HG03280 (cell line): ENCODE results near the gene RAB43.
A peak's percentile ranks its signal among the peaks of the same experiment; 100 is the strongest.
"Not testable (repeated sequence)": the region's sequence is repeated elsewhere in the genome, so short reads cannot be mapped to it uniquely, and the experiment has no call there.

Experiments
- ATAC-seq: cut with Tn5 transposase; IDR thresholded peaks from one replicate; pipeline ENCODE4 v1.9.1; 2021; ENCODE audit warnings: mild to moderate bottlenecking, moderate library complexity; ENCODE audit not compliant: unreplicated experiment

The RAB43 gene

GRCh38 chr3:129121792-129122411, at the start of gene RAB43:
RAB43 (minus strand) TSS chr3:129121804; CDS start chr3:129121489, 315 bp downstream.
- ATAC-seq: peak; percentile 54

- ATAC-seq: no peak
Observed at GRCh38 chr3:129166579-129167332, 45.2 kb upstream of the RAB43 start.

GRCh38 chr3:129165594-129165993, 44.0 kb upstream of the RAB43 start:
- ATAC-seq: not testable (repeated sequence)

- ATAC-seq: no peak
Observed at GRCh38 chr3:129164500-129164899, 42.9 kb upstream of the RAB43 start.

GRCh38 chr3:129162729-129163579, 41.4 kb upstream of the RAB43 start:
- no peak for ATAC-seq

- peak; percentile 2 for ATAC-seq
Observed at GRCh38 chr3:129161860-129162271, 40.3 kb upstream of the RAB43 start.

- peak; percentile 84 for ATAC-seq
Observed at GRCh38 chr3:129160891-129161859, 39.6 kb upstream of the RAB43 start, which contains the start of gene ISY1. ISY1 (minus strand) TSS chr3:129161063; CDS start chr3:129160975, 88 bp downstream.

- no peak for ATAC-seq
Observed at GRCh38 chr3:129144786-129145185, 23.2 kb upstream of the RAB43 start.

GRCh38 chr3:129141011-129141410, 19.4 kb upstream of the RAB43 start:
- not testable (repeated sequence) for ATAC-seq

- ATAC-seq: no peak
Observed at GRCh38 chr3:129139911-129140310, 18.3 kb upstream of the RAB43 start.

GRCh38 chr3:129136275-129136674, 14.7 kb upstream of the RAB43 start:
- not testable (repeated sequence) for ATAC-seq

- no peak for ATAC-seq
Observed at GRCh38 chr3:129132097-129132866, 10.7 kb upstream of the RAB43 start.

- ATAC-seq: no peak
Observed at GRCh38 chr3:129131465-129132088, 10.0 kb upstream of the RAB43 start.

- ATAC-seq: no peak
Observed at GRCh38 chr3:129130291-129130813, 8.7 kb upstream of the RAB43 start.

GRCh38 chr3:129128357-129129155, 7.0 kb upstream of the RAB43 start:
- no peak for ATAC-seq

- no peak for ATAC-seq
Observed at GRCh38 chr3:129126726-129127280, 5.2 kb upstream of the RAB43 start.

- ATAC-seq: no peak
Observed at GRCh38 chr3:129123314-129124060, 1.9 kb upstream of the RAB43 start.
